HG03439 (cell line): ENCODE data around the gene AP1G2.
A peak's percentile ranks its signal among the peaks of the same experiment; 100 is the strongest.

Source experiments
- ATAC-seq: cut with Tn5 transposase; IDR thresholded peaks from one replicate; pipeline ENCODE4 v1.9.1; 2021; ENCODE audit warnings: mild to moderate bottlenecking, moderate library complexity; ENCODE audit not compliant: unreplicated experiment

The AP1G2 gene

GRCh38 chr14:23558346-23559009, 9.1 kb downstream of the AP1G2 start:
- ATAC-seq: no peak

- no peak for ATAC-seq
These were observed 9.6 kb downstream of the AP1G2 start for GRCh38 chr14:23557946-23558345.

GRCh38 chr14:23557521-23557920, 10.1 kb downstream of the AP1G2 start:
- no peak for ATAC-seq

- no peak for ATAC-seq
These were observed 10.7 kb downstream of the AP1G2 start for GRCh38 chr14:23556700-23557440.

- peak; percentile 87 for ATAC-seq
These were observed 11.5 kb downstream of the AP1G2 start, which contains the start of gene THTPA for GRCh38 chr14:23555882-23556699. THTPA (plus strand) TSS chr14:23556271; CDS start chr14:23556758, 487 bp downstream.

GRCh38 chr14:23555533-23555881, 12.1 kb downstream of the AP1G2 start:
- ATAC-seq: no peak

- ATAC-seq: peak; percentile 46
These were observed 16.1 kb downstream of the AP1G2 start, which contains the start of gene ZFHX2 for GRCh38 chr14:23551266-23552028. ZFHX2 (minus strand) TSS chr14:23551765; CDS start chr14:23535325, 16,440 bp downstream.

- ATAC-seq: no peak
These were observed 16.8 kb downstream of the AP1G2 start for GRCh38 chr14:23550812-23551265.

GRCh38 chr14:23550131-23550811, 17.3 kb downstream of the AP1G2 start:
- ATAC-seq: no peak

GRCh38 chr14:23548351-23549318, 19.0 kb downstream of the AP1G2 start:
- ATAC-seq: no peak

GRCh38 chr14:23547924-23548323, 19.7 kb downstream of the AP1G2 start:
- no peak for ATAC-seq

GRCh38 chr14:23546450-23547035, 21.0 kb downstream of the AP1G2 start:
- no peak for ATAC-seq

- ATAC-seq: no peak
These were observed 21.7 kb downstream of the AP1G2 start for GRCh38 chr14:23545740-23546365.

GRCh38 chr14:23544511-23545447, 22.8 kb downstream of the AP1G2 start:
- ATAC-seq: no peak

- no peak for ATAC-seq
These were observed 24.2 kb downstream of the AP1G2 start for GRCh38 chr14:23543403-23543802.

GRCh38 chr14:23542261-23542660, 25.3 kb downstream of the AP1G2 start:
- ATAC-seq: no peak

- ATAC-seq: no peak
These were observed 27.5 kb downstream of the AP1G2 start for GRCh38 chr14:23540141-23540469.
